ENCODE results near the gene MYRF. TPM values are rescaled to one million over a fixed set of nuclear protein-coding genes. Genes with fewer than 3 reads are reported as not detected.

The MYRF gene
- total and polyA plus RNA-seq, 9 of the 15 experiments (the other 6 are each of a cell fraction or from before 2014, with no cell fraction given) = 2.3 to 25.8 (median 7.1) TPM

DNA sequence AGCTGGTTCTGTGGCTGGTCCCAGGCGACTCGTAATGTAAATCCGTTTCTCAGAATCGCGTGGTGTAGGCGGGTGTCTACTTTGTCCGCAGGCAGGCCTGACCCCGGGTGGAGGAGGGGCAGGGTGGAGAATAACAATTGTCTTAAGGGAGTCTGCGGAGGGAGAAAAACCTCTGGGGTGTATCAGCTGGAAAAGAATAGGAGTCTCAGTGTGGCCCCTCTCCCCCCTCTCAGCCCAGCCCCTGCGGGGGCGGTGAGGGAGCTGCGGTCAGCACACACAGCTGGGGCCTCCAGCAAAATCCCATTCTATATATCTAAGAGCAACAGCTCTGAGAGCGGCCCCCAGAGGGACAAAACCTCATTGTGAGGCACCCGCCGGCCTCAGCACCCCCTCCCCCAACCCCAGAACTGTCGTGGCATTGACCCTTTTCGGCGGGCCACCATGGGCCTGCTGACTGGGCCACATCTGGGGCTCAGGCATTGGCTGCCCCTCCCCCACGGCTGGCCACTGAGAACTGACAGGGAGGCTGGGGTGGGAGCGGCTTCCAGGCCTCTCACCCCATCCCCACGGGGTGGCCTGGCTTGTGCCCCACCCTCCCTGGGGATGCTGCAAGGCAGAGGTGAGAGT is 2.7 kb upstream of the MYRF start (continued):
- TF ChIP-seq, protein P1, sequence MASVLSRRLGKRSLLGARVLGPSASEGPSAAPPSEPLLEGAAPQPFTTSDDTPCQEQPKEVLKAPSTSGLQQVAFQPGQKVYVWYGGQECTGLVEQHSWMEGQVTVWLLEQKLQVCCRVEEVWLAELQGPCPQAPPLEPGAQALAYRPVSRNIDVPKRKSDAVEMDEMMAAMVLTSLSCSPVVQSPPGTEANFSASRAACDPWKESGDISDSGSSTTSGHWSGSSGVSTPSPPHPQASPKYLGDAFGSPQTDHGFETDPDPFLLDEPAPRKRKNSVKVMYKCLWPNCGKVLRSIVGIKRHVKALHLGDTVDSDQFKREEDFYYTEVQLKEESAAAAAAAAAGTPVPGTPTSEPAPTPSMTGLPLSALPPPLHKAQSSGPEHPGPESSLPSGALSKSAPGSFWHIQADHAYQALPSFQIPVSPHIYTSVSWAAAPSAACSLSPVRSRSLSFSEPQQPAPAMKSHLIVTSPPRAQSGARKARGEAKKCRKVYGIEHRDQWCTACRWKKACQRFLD (CRISPR knock-in tag; IDR thresholded peaks at IDR 0.05) = 0 out of 2 replicates have a peak, but pooled peaks have one; percentile 12
- 0 out of 2 replicates have a peak, but pooled peaks have one; percentile 11 for TF ChIP-seq ZNF384 (IDR thresholded peaks at IDR 0.05; ENCODE audit: low read depth, low read length)
- TF ChIP-seq POLR2H (tag; IDR thresholded peaks at IDR 0.05; ENCODE audit: low read depth) = no peak
- TF ChIP-seq CTBP1 (IDR thresholded peaks at IDR 0.05; ENCODE audit: borderline replicate concordance) = peak; percentile 39; the same call in 1 of the 2 replicates
- no peak for TF ChIP-seq SLC30A9 (CRISPR knock-in tag; IDR thresholded peaks at IDR 0.05)
- TF ChIP-seq, protein P2, sequence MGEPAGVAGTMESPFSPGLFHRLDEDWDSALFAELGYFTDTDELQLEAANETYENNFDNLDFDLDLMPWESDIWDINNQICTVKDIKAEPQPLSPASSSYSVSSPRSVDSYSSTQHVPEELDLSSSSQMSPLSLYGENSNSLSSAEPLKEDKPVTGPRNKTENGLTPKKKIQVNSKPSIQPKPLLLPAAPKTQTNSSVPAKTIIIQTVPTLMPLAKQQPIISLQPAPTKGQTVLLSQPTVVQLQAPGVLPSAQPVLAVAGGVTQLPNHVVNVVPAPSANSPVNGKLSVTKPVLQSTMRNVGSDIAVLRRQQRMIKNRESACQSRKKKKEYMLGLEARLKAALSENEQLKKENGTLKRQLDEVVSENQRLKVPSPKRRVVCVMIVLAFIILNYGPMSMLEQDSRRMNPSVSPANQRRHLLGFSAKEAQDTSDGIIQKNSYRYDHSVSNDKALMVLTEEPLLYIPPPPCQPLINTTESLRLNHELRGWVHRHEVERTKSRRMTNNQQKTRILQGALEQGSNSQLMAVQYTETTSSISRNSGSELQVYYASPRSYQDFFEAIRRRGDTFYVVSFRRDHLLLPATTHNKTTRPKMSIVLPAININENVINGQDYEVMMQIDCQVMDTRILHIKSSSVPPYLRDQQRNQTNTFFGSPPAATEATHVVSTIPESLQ (CRISPR knock-in tag; IDR thresholded peaks at IDR 0.05) = no peak
- peak; percentile 38; the same call in 1 of the 2 replicates for TF ChIP-seq MYNN (IDR thresholded peaks at IDR 0.05)
- no peak for TF ChIP-seq MYNN (CRISPR knock-in tag; IDR thresholded peaks at IDR 0.05)
- TF ChIP-seq, protein P3, sequence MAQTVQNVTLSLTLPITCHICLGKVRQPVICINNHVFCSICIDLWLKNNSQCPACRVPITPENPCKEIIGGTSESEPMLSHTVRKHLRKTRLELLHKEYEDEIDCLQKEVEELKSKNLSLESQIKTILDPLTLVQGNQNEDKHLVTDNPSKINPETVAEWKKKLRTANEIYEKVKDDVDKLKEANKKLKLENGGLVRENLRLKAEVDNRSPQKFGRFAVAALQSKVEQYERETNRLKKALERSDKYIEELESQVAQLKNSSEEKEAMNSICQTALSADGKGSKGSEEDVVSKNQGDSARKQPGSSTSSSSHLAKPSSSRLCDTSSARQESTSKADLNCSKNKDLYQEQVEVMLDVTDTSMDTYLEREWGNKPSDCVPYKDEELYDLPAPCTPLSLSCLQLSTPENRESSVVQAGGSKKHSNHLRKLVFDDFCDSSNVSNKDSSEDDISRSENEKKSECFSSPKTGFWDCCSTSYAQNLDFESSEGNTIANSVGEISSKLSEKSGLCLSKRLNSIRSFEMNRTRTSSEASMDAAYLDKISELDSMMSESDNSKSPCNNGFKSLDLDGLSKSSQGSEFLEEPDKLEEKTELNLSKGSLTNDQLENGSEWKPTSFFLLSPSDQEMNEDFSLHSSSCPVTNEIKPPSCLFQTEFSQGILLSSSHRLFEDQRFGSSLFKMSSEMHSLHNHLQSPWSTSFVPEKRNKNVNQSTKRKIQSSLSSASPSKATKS (CRISPR knock-in tag; IDR thresholded peaks at IDR 0.05) = no peak
- TF ChIP-seq, protein P4, sequence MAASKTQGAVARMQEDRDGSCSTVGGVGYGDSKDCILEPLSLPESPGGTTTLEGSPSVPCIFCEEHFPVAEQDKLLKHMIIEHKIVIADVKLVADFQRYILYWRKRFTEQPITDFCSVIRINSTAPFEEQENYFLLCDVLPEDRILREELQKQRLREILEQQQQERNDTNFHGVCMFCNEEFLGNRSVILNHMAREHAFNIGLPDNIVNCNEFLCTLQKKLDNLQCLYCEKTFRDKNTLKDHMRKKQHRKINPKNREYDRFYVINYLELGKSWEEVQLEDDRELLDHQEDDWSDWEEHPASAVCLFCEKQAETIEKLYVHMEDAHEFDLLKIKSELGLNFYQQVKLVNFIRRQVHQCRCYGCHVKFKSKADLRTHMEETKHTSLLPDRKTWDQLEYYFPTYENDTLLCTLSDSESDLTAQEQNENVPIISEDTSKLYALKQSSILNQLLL (CRISPR knock-in tag; IDR thresholded peaks at IDR 0.05; ENCODE audit: borderline replicate concordance) = no peak
- TF ChIP-seq, protein P5, sequence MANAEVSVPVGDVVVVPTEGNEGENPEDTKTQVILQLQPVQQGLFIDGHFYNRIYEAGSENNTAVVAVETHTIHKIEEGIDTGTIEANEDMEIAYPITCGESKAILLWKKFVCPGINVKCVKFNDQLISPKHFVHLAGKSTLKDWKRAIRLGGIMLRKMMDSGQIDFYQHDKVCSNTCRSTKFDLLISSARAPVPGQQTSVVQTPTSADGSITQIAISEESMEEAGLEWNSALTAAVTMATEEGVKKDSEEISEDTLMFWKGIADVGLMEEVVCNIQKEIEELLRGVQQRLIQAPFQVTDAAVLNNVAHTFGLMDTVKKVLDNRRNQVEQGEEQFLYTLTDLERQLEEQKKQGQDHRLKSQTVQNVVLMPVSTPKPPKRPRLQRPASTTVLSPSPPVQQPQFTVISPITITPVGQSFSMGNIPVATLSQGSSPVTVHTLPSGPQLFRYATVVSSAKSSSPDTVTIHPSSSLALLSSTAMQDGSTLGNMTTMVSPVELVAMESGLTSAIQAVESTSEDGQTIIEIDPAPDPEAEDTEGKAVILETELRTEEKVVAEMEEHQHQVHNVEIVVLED (CRISPR knock-in tag; IDR thresholded peaks at IDR 0.05) = no peak
- TF ChIP-seq, protein P6, sequence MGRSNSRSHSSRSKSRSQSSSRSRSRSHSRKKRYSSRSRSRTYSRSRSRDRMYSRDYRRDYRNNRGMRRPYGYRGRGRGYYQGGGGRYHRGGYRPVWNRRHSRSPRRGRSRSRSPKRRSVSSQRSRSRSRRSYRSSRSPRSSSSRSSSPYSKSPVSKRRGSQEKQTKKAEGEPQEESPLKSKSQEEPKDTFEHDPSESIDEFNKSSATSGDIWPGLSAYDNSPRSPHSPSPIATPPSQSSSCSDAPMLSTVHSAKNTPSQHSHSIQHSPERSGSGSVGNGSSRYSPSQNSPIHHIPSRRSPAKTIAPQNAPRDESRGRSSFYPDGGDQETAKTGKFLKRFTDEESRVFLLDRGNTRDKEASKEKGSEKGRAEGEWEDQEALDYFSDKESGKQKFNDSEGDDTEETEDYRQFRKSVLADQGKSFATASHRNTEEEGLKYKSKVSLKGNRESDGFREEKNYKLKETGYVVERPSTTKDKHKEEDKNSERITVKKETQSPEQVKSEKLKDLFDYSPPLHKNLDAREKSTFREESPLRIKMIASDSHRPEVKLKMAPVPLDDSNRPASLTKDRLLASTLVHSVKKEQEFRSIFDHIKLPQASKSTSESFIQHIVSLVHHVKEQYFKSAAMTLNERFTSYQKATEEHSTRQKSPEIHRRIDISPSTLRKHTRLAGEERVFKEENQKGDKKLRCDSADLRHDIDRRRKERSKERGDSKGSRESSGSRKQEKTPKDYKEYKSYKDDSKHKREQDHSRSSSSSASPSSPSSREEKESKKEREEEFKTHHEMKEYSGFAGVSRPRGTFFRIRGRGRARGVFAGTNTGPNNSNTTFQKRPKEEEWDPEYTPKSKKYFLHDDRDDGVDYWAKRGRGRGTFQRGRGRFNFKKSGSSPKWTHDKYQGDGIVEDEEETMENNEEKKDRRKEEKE (IDR thresholded peaks at IDR 0.05; ENCODE audit: borderline replicate concordance in 1 of 2, control insufficient read depth in 1 of 2, low read depth in 2 of 2, low read length in 1 of 2) = no peak
- TF ChIP-seq NEUROD1 (IDR thresholded peaks at IDR 0.05; ENCODE audit: borderline replicate concordance, low read depth, low read length, partially characterized antibody) = peak; percentile 11
- TF ChIP-seq BCOR (IDR thresholded peaks at IDR 0.05) = 0 out of 2 replicates have a peak, but pooled peaks have one; percentile 30
- no peak for TF ChIP-seq MAFG (tag; conservative IDR thresholded peaks at IDR 0.05)

Measured in K562 (cell line).